ENCODE results near the gene NTM. TPM values are rescaled to one million over a fixed set of nuclear protein-coding genes. Genes with fewer than 3 reads are reported as not detected.

Gene NTM
- total and polyA plus RNA-seq, 2 of the 8 experiments (the other 6 are each of a cell fraction or from before 2014, with no cell fraction given), result 13.4 to 20.0 TPM

DNA sequence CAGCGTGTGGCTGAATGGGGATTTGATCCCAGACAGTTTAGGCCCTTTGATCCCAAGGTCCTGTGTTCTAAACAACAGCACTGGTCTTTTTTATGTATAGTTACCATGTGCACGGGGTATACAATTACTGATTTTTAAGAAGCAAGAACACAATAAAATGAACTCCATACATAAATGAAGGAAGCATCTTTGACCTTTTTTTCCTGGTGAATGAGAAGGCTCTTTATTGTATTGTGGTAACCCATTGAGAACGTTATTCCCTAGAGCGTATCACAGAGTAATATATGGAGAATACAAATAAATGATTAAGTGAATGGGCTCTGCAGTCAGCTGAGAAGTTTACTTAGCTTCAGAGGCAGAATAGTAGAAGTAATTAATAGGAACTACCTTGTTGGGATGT is 563.6 kb downstream of the NTM start:
- Histone ChIP-seq H3K23ac (ENCODE audit: insufficient read length) (no peak overlapping the region), H3K4me1 (replicated peaks in 1 of 4; ENCODE audit: control insufficient read depth in 3 of 4, insufficient read depth in 4 of 4, low read length in 3 of 4) (peaks cover 0 to 5% (median 0%) of the 10 kb centered on the region in 4 experiments; a peak in 3 of 7 replicates), H3K27me3 (replicated peaks in 1 of 4; ENCODE audit: control insufficient read depth in 3 of 4, extremely low read depth in 1 of 4, insufficient read depth in 3 of 4, low read length in 3 of 4) (no peaks in the 10 kb centered on the region), H3K79me1 (ENCODE audit: low read depth, low read length) (0 out of 2 replicates have a peak, but pooled peaks cover 3% of the 10 kb centered on the region), H3K9me3 (ENCODE audit: insufficient read depth in 2 of 2, low read depth in 1 of 2, low read length in 1 of 2) (no peaks in the 10 kb centered on the region), H2BK120ac (replicated peaks; ENCODE audit: low read depth, low read length) (no peak overlapping the region), H3K23me2 (ENCODE audit: low read depth, low read length) (no peaks in the 10 kb centered on the region; the same call in 1 of the 2 replicates), H4K5ac (ENCODE audit: insufficient read length, low read depth, low read length) (no peak overlapping the region), H3K27ac (ENCODE audit: low read depth, low read length) (no peak overlapping the region), H3K9ac (replicated peaks in 1 of 4; ENCODE audit: extremely low read depth in 1 of 4, low read depth in 3 of 4, low read length in 3 of 4) (no peak overlapping the region), H3K4me3 (ENCODE audit: extremely low read depth in 1 of 4, insufficient read depth in 2 of 4, low read depth in 3 of 4, low read length in 4 of 4) (no peak overlapping the region), H3K18ac (ENCODE audit: extremely low read depth, low read length) (no peak overlapping the region), H2BK20ac (ENCODE audit: low read length) (no peak overlapping the region), H3K36me3 (ENCODE audit: control insufficient read depth in 2 of 4, insufficient read depth in 4 of 4, low read length in 3 of 4) (no peaks in the 10 kb centered on the region), H2BK5ac (ENCODE audit: low read depth, low read length) (no peak overlapping the region), H2BK15ac (ENCODE audit: low read length) (no peak overlapping the region), H4K91ac (replicated peaks; ENCODE audit: insufficient read length, low read length) (no peak overlapping the region), H2BK12ac (ENCODE audit: low read depth, low read length) (no peak overlapping the region), H3K79me2 (ENCODE audit: control insufficient read depth in 1 of 2, insufficient read depth in 2 of 2, low read length in 2 of 2) (no peaks in the 10 kb centered on the region), H3K14ac (ENCODE audit: insufficient read length) (no peak overlapping the region), H3K4me2 (ENCODE audit: insufficient read depth in 1 of 2, low read depth in 2 of 2, low read length in 2 of 2) (no peak overlapping the region), H2AFZ (ENCODE audit: low read length) (no peak overlapping the region), H3K56ac (replicated peaks; ENCODE audit: insufficient read length, low read depth, low read length) (no peak overlapping the region), H3K4ac (replicated peaks; ENCODE audit: insufficient read length, low read depth, low read length) (no peak overlapping the region), H4K8ac (ENCODE audit: extremely low read depth, insufficient read depth, low read length) (no peak overlapping the region), H2AK5ac (ENCODE audit: low read depth, low read length) (no peak overlapping the region), H4K20me1 (replicated peaks in 1 of 2; ENCODE audit: control insufficient read depth in 1 of 2, insufficient read depth in 2 of 2, low read length in 2 of 2) (no peaks in the 10 kb centered on the region)
- CTCF ChIA-PET (ENCODE audit: partially characterized antibody), result interaction anchor here (0.7 to 1.7 kb wide), 3 partner anchors 10 to 192 kb away, joined by 3 to 5 read pairs (median 3); no protein-coding TSS in a partner anchor
- FAIRE-seq (no peak), DNase-seq (ENCODE audit: low read depth in 1 of 2, low spot score in 2 of 2) (no peak)
- WGBS, 2 experiments (ENCODE audit: extremely low coverage in 1 of 2, insufficient coverage in 1 of 2, insufficient read length in 1 of 2, insufficient replicate concordance in 2 of 2, low coverage in 1 of 2, low lambda C conversion rate in 2 of 2, missing lambda C conversion rate in 1 of 2), result 97% methylated on average over 4 of the region's 4 CpGs; no CpG with 5 or more reads in 1 of the 2 experiments
- POLR2A ChIA-PET (ENCODE audit: partially characterized antibody), result no interaction called here
